HL-60 (cell line): ENCODE measurements around the gene ZNF804A.

Source experiments
- POLR2AphosphoS5 ChIP-seq: IDR thresholded peaks from 2 replicates; pipeline ENCODE4 v1.6.1; 2012; ENCODE audit warnings: low read depth
- TF ChIP-seq, protein P1 (sequence below): IDR thresholded peaks from one replicate; pipeline ENCODE4 v1.5.1; 2011; ENCODE audit warnings: low read length, control low read depth, inconsistent platforms; ENCODE audit not compliant: insufficient read depth

DNA sequence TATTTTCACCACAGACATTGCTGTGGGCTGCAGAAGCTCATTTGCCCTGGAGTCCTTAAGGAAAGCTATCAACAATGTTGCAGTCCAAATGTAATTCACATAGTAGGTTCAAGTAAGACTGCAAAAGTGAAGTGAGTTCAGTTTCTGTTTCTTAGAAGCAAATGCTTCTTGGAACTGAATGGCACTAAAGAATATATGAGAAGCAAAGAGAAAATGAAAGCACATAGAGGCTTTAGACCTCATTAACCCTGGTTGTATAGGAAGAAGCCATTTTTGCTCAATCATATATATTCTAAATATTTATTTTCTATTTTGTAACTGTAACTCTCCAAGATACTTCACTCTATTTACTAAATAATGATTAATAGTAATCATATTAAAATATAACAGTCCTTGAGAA, 292.0 kb downstream of the ZNF804A start:
- TF ChIP-seq, protein P1, sequence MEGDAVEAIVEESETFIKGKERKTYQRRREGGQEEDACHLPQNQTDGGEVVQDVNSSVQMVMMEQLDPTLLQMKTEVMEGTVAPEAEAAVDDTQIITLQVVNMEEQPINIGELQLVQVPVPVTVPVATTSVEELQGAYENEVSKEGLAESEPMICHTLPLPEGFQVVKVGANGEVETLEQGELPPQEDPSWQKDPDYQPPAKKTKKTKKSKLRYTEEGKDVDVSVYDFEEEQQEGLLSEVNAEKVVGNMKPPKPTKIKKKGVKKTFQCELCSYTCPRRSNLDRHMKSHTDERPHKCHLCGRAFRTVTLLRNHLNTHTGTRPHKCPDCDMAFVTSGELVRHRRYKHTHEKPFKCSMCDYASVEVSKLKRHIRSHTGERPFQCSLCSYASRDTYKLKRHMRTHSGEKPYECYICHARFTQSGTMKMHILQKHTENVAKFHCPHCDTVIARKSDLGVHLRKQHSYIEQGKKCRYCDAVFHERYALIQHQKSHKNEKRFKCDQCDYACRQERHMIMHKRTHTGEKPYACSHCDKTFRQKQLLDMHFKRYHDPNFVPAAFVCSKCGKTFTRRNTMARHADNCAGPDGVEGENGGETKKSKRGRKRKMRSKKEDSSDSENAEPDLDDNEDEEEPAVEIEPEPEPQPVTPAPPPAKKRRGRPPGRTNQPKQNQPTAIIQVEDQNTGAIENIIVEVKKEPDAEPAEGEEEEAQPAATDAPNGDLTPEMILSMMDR: no peak
- TF ChIP-seq POLR2AphosphoS5: no peak
